HepG2 (cell line): Measurements from ENCODE around the gene BRS3. TPM values are rescaled to one million over a fixed set of nuclear protein-coding genes. Genes with fewer than 3 reads are reported as not detected.

ENCODE experiments used
- ATAC-seq: fragments of 200-7000 bp; cut with Tn5 transposase; 3 replicates; pipeline ENCODE4 v1.9.1; 2020; ENCODE audit warnings: mild to moderate bottlenecking, moderate library complexity
- BruUV-seq: library from RNA; stranded (reverse); fragments of 400-500 nt; replicated peaks from 2 replicates; lab custom pipeline; 2021; lab: Mats Ljungman, UMichigan
- CTCF ChIA-PET: fragments of 300-600 bp; formaldehyde crosslinking; extraction: SDS; loops from one replicate; lab custom pipeline; 2021; ENCODE audit warnings: low total read pairs, inconsistent platforms, low intra/inter-chr PET ratio; lab: Yijun Ruan, JAX
- POLR2A ChIA-PET: fragments of 350-600 bp; sonication (Branson Sonifier 250); formaldehyde crosslinking; loops from one replicate; lab custom pipeline; 2020; ENCODE audit warnings: antibody characterized with exemption, inconsistent platforms; lab: Yijun Ruan, JAX
- DNase-seq: peaks from one replicate; pipeline ENCODE4 v3.0.0-alpha.2; 2015; ENCODE audit warnings: low spot score
- FAIRE-seq: peaks from 3 replicates; lab custom pipeline; 2011; peaks lifted over from hg19 to GRCh38; lab: Jason Lieb, UNC
- H2AFZ ChIP-seq: one replicate; pipeline ENCODE4 v1.6.1; 2011; ENCODE audit warnings: low read length, inconsistent platforms
- H3K27ac ChIP-seq: fragments of 300-600 bp; 3 replicates; pipeline ENCODE4 v1.8.0; 2011; ENCODE audit warnings: mixed run types, mild to moderate bottlenecking, mixed read lengths, low read length, inconsistent platforms; ENCODE audit not compliant: insufficient read depth; ENCODE audit errors: extremely low read length
- H3K27me3 ChIP-seq, 2 experiments: fragments of 200-600 bp in 1 of 2; 2 replicates in 1 of 2; 3 replicates in 1 of 2; pipeline versions ENCODE4 v1.6.0 to v1.8.0; 2011; ENCODE audit warnings: low read length in 2 of 2, mild to moderate bottlenecking in 2 of 2, moderate library complexity in 2 of 2, inconsistent platforms in 1 of 2; ENCODE audit not compliant: insufficient read depth in 2 of 2, control insufficient read depth in 1 of 2
- H3K36me3 ChIP-seq, 2 experiments: fragments of 200-600 bp in 1 of 2; replicated peaks in 1 of 2; 2 replicates in 1 of 2; 3 replicates in 1 of 2; pipeline versions ENCODE4 v1.5.1 to v1.8.0; 2011; ENCODE audit warnings: low read length in 2 of 2, inconsistent platforms in 1 of 2; ENCODE audit not compliant: insufficient read depth in 2 of 2, control insufficient read depth in 1 of 2
- H3K4me1 ChIP-seq: 2 replicates; pipeline ENCODE4 v1.5.1; 2012; ENCODE audit warnings: low read length, inconsistent platforms; ENCODE audit not compliant: insufficient read depth
- H3K4me2 ChIP-seq: 2 replicates; pipeline ENCODE4 v1.6.0; 2011; ENCODE audit warnings: low read depth, low read length, inconsistent platforms
- H3K4me3 ChIP-seq, 3 experiments: fragments of 200-600 bp in 1 of 3; sonication (generic), shearing (Covaris generic) in 1 of 3; replicated peaks in 1 of 3; 2 replicates each; pipeline ENCODE4 v1.5.1; 2011 to 2016; ENCODE audit warnings: low read length in 3 of 3, inconsistent platforms in 2 of 3, low read depth in 2 of 3, mild to moderate bottlenecking in 2 of 3, control low read depth in 1 of 3, mixed read lengths in 1 of 3; ENCODE audit not compliant: insufficient read depth in 1 of 3
- H3K79me2 ChIP-seq: one replicate; pipeline ENCODE4 v1.6.1; 2011; ENCODE audit warnings: low read length, inconsistent platforms; ENCODE audit not compliant: insufficient read depth
- H3K9ac ChIP-seq: 2 replicates; pipeline ENCODE4 v1.6.0; 2011; ENCODE audit warnings: mild to moderate bottlenecking, low read depth, low read length, inconsistent platforms; ENCODE audit not compliant: insufficient read depth
- H3K9me3 ChIP-seq: 2 replicates; pipeline ENCODE4 v1.5.1; 2012; ENCODE audit warnings: mild to moderate bottlenecking, low read length
- H4K20me1 ChIP-seq: 2 replicates; pipeline ENCODE4 v1.6.0; 2011; ENCODE audit warnings: inconsistent platforms, mild to moderate bottlenecking, low read length, moderate library complexity; ENCODE audit not compliant: insufficient read depth
- EZH2 ChIP-seq: conservative IDR thresholded peaks from 2 replicates; pipeline ENCODE4 v1.6.1; 2012; ENCODE audit warnings: mild to moderate bottlenecking, low read depth, low read length, moderate library complexity
- PBX2 ChIP-seq: IDR thresholded peaks from 2 replicates; pipeline ENCODE4 v1.6.1; 2016; ENCODE audit warnings: control low read depth
- PHF8 ChIP-seq: sonication (generic); formaldehyde crosslinking; IDR thresholded peaks from 2 replicates; pipeline ENCODE4 v1.5.0; 2020; ENCODE audit warnings: missing genetic modification reagents
- RBM22 ChIP-seq: fragments of 200-400 bp; formaldehyde crosslinking; optimal IDR thresholded peaks from 2 replicates; pipeline ENCODE3; 2017; ENCODE audit warnings: mild to moderate bottlenecking, low read length, moderate library complexity
- RCOR2 ChIP-seq: IDR thresholded peaks from 2 replicates; pipeline ENCODE4 v1.6.1; 2016; ENCODE audit warnings: missing biosample characterization, missing genetic modification reagents
- SALL1 ChIP-seq: sonication (generic); formaldehyde crosslinking; IDR thresholded peaks from 2 replicates; pipeline ENCODE4 v1.8.0; 2022; ENCODE audit warnings: mild to moderate bottlenecking, missing genetic modification reagents
- ZBTB2 ChIP-seq: sonication (generic); formaldehyde crosslinking; IDR thresholded peaks from 2 replicates; pipeline ENCODE4 v1.8.0; 2022; ENCODE audit warnings: low read depth, missing genetic modification reagents
- ZBTB46 ChIP-seq: sonication (generic); formaldehyde crosslinking; IDR thresholded peaks from 2 replicates; pipeline ENCODE4 v1.4.0; 2020; ENCODE audit warnings: mild to moderate bottlenecking, missing genetic modification reagents, borderline replicate concordance
- ZFP36L1 ChIP-seq: sonication (generic); formaldehyde crosslinking; IDR thresholded peaks from 2 replicates; pipeline ENCODE4 v1.8.0; 2022; ENCODE audit warnings: mild to moderate bottlenecking, missing genetic modification reagents, moderate library complexity
- ZFP37 ChIP-seq: sonication (generic); formaldehyde crosslinking; IDR thresholded peaks from 2 replicates; pipeline ENCODE4 v1.4.0; 2020; ENCODE audit warnings: missing genetic modification reagents, borderline replicate concordance
- ZKSCAN5 ChIP-seq: sonication (generic); formaldehyde crosslinking; IDR thresholded peaks from 2 replicates; pipeline ENCODE4 v1.5.1; 2020; ENCODE audit warnings: mild to moderate bottlenecking, missing genetic modification reagents
- ZMAT3 ChIP-seq: sonication (generic); formaldehyde crosslinking; conservative IDR thresholded peaks from 2 replicates; pipeline ENCODE4 v1.7.0; 2021; ENCODE audit warnings: missing genetic modification reagents
- ZNF646 ChIP-seq: sonication (generic); formaldehyde crosslinking; IDR thresholded peaks from 2 replicates; pipeline ENCODE4 v1.9.0; 2021; ENCODE audit warnings: mild to moderate bottlenecking, missing genetic modification reagents
- ZNF777 ChIP-seq: sonication (generic); formaldehyde crosslinking; IDR thresholded peaks from 2 replicates; pipeline ENCODE4 v1.4.0; 2020; ENCODE audit warnings: missing genetic modification reagents
- WGBS: methylation state at CpG from one replicate; pipeline ENCODE4 v1.1.6; 2017; ENCODE audit warnings: low lambda C conversion rate; 5-methylcytosine and 5-hydroxymethylcytosine counted together
- in situ Hi-C: cut with HindIII; loops from 2 replicates; pipeline ENCODE4 v1.10.0; 2017; ENCODE audit warnings: low pct_unique_long_range_greater_than_20kb; ENCODE audit not compliant: extremely low pct_ligation_motif_present
- intact Hi-C: fragments of 100-400 bp; cut with micrococcal nuclease; formaldehyde crosslinking; loops from one replicate; pipeline ENCODE4 v1.10.0; 2022; ENCODE audit not compliant: unreplicated experiment
- polyA plus RNA-seq, 8 experiments: library from polyadenylated mRNA; depleted of rRNA in 3 of 8; stranded (reverse) in 7 of 8; unstranded in 1 of 8; fragments of >200 nt; fragmentation: Illumina TruSeq in 4 of 8; extraction: Trizol in 4 of 8; gene quantifications; 2 replicates each; pipeline versions ENCODE4 v1.2.1 to v1.2.3, GENCODE V29; 2011 to 2016; ENCODE audit warnings: low read depth in 4 of 8, missing spikeins in 1 of 8, mixed read lengths in 1 of 8; ENCODE audit not compliant: insufficient read depth in 1 of 8
- total RNA-seq, 5 experiments: library from RNA; depleted of rRNA; stranded (reverse); fragments of >200 nt; fragmentation: Illumina TruSeq; extraction: Trizol; gene quantifications; 2 replicates each; pipeline ENCODE4 v1.2.3, GENCODE V29; 2016; ENCODE audit warnings: low read depth in 1 of 5

BRS3 gene
- total and polyA plus RNA-seq, 2 of the 13 experiments (the other 11 are each of a cell fraction or from before 2014, with no cell fraction given), result not detected

- no peak overlapping the region for H3K27ac ChIP-seq
- intact Hi-C loops, result no loop called here
- H3K9me3 ChIP-seq, result no peaks in the 10 kb centered on the region
- no peaks in the 10 kb centered on the region for H3K4me1 ChIP-seq
- no peak overlapping the region for H3K4me2 ChIP-seq
- H4K20me1 ChIP-seq, result no peaks in the 10 kb centered on the region
- CTCF ChIA-PET, result no interaction called here
- POLR2A ChIA-PET, result no interaction called here
- no CpG with 5 or more reads among the region's 2 CpGs for WGBS
- H3K27me3 ChIP-seq, result no peaks in the 10 kb centered on the region
- ATAC-seq, result no peak
- H3K79me2 ChIP-seq, result no peaks in the 10 kb centered on the region
- no peak for FAIRE-seq
- in situ Hi-C loops, result no loop called here
- DNase-seq, result no peak
- no peak overlapping the region for H3K4me3 ChIP-seq
- no TSS peak for BruUV-seq
- no peak overlapping the region for H3K9ac ChIP-seq
- H2AFZ ChIP-seq, result no peak overlapping the region
- H3K36me3 ChIP-seq, result no peaks in the 10 kb centered on the region
- TF ChIP-seq ZFP36L1 (CRISPR knock-in tag), result no peak
- no peak for TF ChIP-seq ZNF646 (CRISPR knock-in tag)
- TF ChIP-seq ZFP37 (CRISPR knock-in tag), result no peak
- no peak for TF ChIP-seq PBX2 (CRISPR knock-in tag)
- TF ChIP-seq ZBTB2 (CRISPR knock-in tag), result no peak
- no peak for TF ChIP-seq SALL1 (CRISPR knock-in tag)
- TF ChIP-seq RBM22, result no peak
- no peak for TF ChIP-seq ZMAT3 (CRISPR knock-in tag)
- no peak for TF ChIP-seq EZH2
- TF ChIP-seq PHF8 (CRISPR knock-in tag), result no peak
- TF ChIP-seq ZBTB46 (CRISPR knock-in tag), result no peak
- no peak for TF ChIP-seq ZNF777
- TF ChIP-seq RCOR2 (CRISPR knock-in tag), result no peak
- TF ChIP-seq ZKSCAN5, result no peak
These were observed 51.1 kb downstream of the BRS3 start for GRCh38 chrX:136538811-136539210.
